ENCODE data around the gene GSTT4.
"Not testable (repeated sequence)": the region's sequence is repeated elsewhere in the genome, so short reads cannot be mapped to it uniquely, and the experiment has no call there.

GSTT4 gene

DNA sequence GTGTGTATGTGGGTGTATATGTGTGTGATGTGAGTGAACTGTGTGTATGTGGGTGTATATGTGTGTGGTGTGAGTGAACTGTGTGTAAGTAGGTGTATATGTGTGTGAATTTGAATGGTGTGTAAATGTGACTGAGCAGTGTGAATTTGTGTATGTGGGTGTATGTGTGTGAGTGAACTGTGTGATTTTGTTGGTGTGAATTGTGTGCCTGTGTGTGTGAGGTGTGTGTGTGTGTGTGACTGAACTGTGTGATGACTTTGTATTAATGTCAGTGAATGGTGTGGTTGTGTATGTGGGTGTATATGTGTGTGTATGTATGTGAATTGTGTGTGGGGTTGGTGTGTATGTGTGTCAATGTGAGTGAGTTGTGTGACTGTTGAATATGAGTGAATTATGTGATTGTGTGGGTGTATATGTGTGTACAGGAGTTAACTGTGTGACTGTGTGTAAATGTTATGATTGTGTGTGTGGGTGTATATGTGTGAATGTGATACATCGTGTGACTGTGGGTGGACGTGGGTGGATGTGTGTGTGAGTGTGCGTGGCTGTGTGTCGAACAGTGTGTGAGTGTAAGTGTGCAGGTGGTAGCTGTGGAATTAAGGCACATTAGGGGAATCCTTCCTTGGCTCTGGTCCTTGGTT, 18.6 kb downstream of the GSTT4 start:
- DNase-seq: not testable (repeated sequence)

DNA sequence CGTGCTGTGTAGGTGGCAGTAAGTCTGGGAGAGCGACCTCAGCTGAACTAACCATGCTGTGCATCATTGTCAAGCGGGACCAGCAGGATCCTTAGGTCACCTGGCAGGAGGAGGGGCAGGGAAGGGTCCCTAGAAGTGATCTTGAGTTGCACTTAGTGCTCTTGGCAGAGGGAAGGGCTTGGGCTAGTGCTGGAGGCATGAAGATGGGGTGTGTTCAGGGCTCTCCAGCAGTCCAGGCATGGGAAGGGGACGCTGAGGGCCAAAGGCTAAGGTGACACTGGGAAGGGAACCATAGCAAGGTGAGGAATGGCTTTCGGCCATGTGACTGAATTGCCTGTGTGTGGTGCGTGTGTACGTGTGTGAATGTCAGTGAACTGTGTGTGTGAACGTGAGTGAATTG, 19.2 kb downstream of the GSTT4 start:
- not testable (repeated sequence) for DNase-seq

DNA sequence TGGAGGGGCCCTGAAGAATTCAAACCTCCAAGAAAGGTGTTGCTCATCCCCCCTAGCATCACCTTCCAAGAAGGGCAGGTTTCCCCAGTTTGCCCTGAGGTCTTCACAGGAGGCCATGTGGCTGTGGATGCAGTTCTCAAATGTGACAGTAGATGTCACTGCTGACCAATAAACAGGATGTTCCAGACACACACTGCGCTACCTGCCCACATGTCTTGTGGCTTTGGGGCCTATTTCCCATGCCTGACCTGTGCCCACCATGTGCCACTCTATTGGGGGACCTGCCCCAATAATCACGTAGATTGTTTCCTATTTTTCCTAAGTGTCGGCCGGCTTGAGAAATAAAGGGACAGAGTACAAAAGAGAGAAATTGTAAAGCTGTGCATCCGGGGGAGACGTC, 20.8 kb downstream of the GSTT4 start:
- no peak for DNase-seq

DNA sequence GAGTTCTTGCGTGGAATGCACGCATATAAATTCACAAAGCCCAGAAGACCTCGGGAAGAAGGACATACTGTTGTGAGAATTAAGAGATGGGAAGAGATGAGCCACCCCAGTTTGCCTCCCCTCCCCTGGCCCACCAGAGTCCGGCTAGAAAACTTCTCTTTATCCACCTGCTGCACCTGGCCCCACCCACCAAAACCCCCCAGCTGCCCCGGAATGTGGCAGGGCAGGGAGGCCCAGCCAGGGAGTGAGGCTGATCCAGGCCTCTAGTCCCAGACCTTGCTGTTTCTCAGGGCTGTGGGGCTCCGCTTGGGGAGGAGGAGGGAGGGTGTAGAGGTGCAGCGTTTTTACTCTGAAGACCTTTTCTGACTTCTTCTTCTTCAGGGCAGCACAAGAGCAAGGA, 24.7 kb downstream of the GSTT4 start:
- DNase-seq: not testable (repeated sequence)

GRCh38 chr22:23979557-23980240, 25.6 kb downstream of the GSTT4 start, which contains the start of gene GSTT2:
Gene GSTT2, plus strand, starts transcription at chr22:23980134.
- DNase-seq: not testable (repeated sequence)

- DNase-seq: not testable (repeated sequence)
Measured at GRCh38 chr22:23977304-23977703, 27.9 kb downstream of the GSTT4 start.

DNA sequence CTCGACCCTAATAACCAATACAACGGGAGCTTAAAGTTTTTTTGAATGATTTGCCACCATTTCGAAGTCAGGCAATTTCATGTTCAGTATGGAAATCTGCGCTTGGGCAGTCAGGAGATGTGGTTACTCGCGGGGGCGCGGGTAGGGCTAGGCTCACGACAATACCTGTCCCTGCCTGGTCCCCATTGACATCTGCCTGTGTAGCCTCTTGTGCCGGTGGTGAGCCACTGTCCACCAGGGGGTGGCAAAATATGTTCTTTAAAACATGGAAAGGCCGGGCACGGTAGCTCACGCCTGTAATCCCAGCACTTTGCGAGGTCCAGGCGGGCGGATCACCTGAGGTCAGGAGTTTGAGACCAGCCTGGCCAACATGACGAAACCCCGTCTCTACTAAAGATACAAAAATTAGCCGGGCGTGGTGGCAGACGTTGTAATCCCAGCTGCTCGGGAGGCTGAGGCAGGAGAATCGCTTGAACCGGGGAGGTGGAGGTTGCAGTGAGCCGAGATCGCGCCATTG, 30.4 kb downstream of the GSTT4 start:
- not testable (repeated sequence) for DNase-seq

DNA sequence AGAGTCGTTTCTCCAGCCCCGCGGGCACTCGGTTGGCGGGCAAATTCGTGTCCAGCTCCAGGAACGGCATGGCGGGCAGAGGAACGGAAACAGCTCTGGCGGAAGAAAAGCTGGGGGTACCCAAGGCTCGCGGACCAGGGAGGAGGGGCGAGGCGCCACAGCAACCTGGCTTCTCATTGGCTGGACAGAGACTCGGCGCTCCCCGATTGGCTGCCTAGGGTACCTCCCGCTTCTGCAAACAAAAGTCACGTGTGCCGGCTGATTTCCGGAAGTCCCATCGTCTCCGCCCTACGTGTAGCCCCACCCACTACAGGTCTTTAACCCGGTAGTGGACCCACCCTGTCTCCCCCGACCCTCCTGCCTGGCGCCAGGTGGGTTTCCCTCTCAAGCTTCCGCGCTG, 30.9 kb downstream of the GSTT4 start, which contains the start of gene DDT:
DDT (minus strand) TSS at position 97 of the 400 bp plus-strand sequence; CDS start at position 70, 27 bp downstream.
- not testable (repeated sequence) for DNase-seq

DNA sequence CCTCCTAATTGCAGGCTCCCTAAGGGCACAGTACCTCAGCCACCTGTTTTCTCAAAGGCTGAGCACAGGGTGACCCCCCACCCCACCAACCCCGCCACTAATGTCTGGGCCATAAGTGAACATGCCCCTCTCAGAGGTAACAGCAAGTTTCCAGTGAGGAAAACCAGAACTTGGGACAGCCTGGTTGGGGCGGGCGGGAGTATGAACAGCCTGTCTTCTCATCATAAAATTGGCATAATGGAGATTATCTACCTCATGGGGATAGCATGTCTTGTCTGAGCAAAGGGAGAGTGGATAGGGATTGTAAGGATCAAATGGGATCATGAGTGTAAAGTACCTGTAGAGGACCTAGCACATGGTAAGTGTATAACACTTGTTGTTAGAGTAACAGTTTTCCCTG, 33.3 kb downstream of the GSTT4 start:
- DNase-seq: not testable (repeated sequence)

DNA sequence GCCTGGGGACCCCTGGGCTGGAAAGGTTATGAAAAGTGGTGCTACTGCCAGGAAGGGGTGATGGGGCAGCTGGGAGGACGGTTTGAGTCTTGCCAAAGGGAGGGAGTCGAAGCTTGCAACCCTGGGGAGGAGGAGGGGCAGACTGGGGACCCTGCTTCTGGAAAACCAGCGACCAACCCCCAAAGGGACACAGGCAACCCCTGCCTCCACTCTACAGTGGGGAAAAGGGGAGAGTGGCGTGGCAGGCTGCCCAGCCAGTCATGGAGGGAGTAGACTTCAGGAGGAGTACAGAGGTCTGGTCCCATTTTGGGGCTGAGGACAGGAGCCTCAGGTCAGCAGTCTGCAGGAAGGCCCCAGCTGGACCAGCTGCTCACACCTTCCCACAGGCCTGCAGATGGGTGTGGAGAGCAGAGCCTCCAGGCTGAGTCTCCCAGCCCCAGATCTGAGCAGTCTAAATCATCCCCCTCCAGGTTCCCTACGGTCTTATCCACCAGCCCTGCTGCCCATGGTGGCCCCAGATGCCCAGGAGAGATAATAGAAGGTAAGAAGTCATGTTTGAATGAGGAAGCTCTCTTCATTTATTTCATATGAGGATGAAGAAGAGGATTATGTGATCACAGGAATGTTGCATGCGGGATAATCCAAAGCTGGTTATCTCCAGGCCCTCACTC, 34.3 kb downstream of the GSTT4 start:
- no peak for DNase-seq

GRCh38 chr22:23970201-23970641, 35.0 kb downstream of the GSTT4 start:
- DNase-seq: no peak

- DNase-seq: no peak
Measured at GRCh38 chr22:23969071-23969470, 36.2 kb downstream of the GSTT4 start.

DNA sequence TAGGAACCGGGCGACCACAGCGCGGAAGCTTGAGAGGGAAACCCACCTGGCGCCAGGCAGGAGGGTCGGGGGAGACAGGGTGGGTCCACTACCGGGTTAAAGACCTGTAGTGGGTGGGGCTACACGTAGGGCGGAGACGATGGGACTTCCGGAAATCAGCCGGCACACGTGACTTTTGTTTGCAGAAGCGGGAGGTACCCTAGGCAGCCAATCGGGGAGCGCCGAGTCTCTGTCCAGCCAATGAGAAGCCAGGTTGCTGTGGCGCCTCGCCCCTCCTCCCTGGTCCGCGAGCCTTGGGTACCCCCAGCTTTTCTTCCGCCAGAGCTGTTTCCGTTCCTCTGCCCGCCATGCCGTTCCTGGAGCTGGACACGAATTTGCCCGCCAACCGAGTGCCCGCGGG, 38.7 kb downstream of the GSTT4 start, which contains the start of gene DDTL:
DDTL (plus strand) TSS at position 321 of the 400 bp plus-strand sequence; CDS start at position 348, 27 bp downstream.
- not testable (repeated sequence) for DNase-seq

- DNase-seq: not testable (repeated sequence)
Measured at GRCh38 chr22:23966094-23966493, 39.2 kb downstream of the GSTT4 start.

- DNase-seq: not testable (repeated sequence)
Measured at GRCh38 chr22:23961084-23961771, 44.0 kb downstream of the GSTT4 start, which contains the start of gene GSTT2B. Gene GSTT2B, minus strand, starts transcription at chr22:23961195. Its CDS starts 64 bp downstream, at chr22:23961131.

GRCh38 chr22:23956301-23956900, 48.9 kb downstream of the GSTT4 start:
- peak; percentile 70 for DNase-seq

- DNase-seq: not testable (repeated sequence)
Measured at GRCh38 chr22:23955886-23956285, 49.4 kb downstream of the GSTT4 start.

DNA sequence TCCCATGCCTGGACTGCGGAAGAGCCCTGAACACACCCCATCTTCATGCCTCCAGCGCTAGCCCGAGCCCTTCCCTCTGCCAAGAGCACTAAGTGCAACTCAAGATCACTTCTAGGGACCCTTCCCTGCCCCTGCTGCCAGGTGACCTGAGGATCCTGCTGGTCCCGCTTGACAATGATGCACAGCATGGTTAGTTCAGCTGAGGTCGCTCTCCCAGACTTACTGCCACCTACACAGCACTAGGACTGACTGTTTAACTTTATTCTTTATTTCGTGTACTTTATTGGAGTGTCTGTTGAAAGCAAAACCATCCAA, 50.3 kb downstream of the GSTT4 start:
- not testable (repeated sequence) for DNase-seq

- DNase-seq: not testable (repeated sequence)
Measured at GRCh38 chr22:23954193-23954990, 50.9 kb downstream of the GSTT4 start.

DNA sequence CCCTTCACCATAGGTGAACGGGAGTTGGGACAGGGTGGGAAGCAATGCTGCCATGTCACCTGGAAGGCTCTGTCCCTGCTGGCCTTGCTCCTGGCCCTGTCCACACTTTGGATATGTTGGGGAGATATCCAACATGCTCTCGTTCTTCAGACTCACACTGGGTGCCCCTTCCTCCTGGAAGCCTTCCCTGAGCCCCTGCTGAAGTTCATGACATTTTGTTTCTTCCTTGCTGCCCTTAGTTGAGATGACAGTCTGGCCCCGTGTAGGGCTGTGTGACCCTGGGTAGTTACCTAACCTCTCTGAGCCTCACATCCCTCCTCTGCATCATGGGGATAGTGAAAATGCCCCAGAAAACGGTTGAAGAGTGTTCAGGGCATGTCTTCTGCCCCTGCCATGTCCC, 51.8 kb downstream of the GSTT4 start:
- DNase-seq: not testable (repeated sequence)

GRCh38 chr22:23952794-23953405, 52.4 kb downstream of the GSTT4 start:
- DNase-seq: not testable (repeated sequence)
